Peyer's patch (tissue), 4 donors: Measurements from ENCODE around the gene SLC6A16.

Source experiments
- CTCF ChIP-seq, 6 experiments: fragments of 450-650 bp in 4 of 6; fragments of 200-600 bp in 2 of 6; sonication (generic) in 1 of 6; IDR thresholded peaks; one replicate each; pipeline ENCODE4 v1.5.1; 2017 to 2019; ENCODE audit warnings: antibody characterized with exemption in 6 of 6, mild to moderate bottlenecking in 3 of 6, moderate library complexity in 1 of 6
- POLR2A ChIP-seq, 2 donors: fragments of 450-650 bp; IDR thresholded peaks; one replicate each; pipeline ENCODE4 v1.5.1; 2017; ENCODE audit warnings: antibody characterized with exemption in 2 of 2, mild to moderate bottlenecking in 2 of 2, moderate library complexity in 2 of 2

DNA sequence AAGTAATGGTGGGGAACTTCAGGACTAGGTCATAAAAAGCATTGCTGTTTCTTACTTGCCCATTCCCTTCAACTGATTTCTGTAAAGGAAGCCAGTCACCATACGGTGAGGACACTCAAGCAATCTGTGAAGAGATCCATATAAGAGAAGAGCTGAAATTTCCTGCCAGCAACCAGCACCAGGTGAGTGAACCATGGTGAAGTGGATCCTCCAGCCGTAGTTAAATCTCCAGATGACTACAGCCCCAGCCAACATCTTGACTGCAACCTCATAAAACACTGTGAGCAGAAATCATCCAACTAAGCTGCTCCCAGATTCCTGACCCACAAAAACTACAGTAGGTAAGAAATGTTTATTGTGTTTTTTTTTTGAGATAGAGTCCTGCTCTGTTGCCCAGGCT, 3.8 kb upstream of the SLC6A16 start:
- no peak for TF ChIP-seq CTCF (IDR thresholded peaks at IDR 0.05)
- no peak for TF ChIP-seq POLR2A (IDR thresholded peaks at IDR 0.05)
